Keratinocyte (primary cell): Measurements from ENCODE around the gene CDC42EP1. TPM values are rescaled to one million over a fixed set of nuclear protein-coding genes. Genes with fewer than 3 reads are reported as not detected.

Experiments used
- DNase-seq: peaks from one replicate; pipeline ENCODE4 v3.0.0-alpha.2; 2011; ENCODE audit warnings: low read depth, missing footprints, low spot score
- FAIRE-seq: peaks from 2 replicates; lab custom pipeline; 2011; peaks lifted over from hg19 to GRCh38; lab: Jason Lieb, UNC
- H2AFZ ChIP-seq: 2 replicates; pipeline ENCODE4 v1.6.0; 2012; ENCODE audit warnings: low read length, control low read depth, inconsistent platforms; ENCODE audit not compliant: control insufficient read depth
- H3K27ac ChIP-seq: 2 replicates; pipeline ENCODE4 v1.5.1; 2011; ENCODE audit warnings: low read length; ENCODE audit not compliant: control insufficient read depth, insufficient read depth
- H3K27me3 ChIP-seq: 3 replicates; pipeline ENCODE4 v1.6.0; 2011; ENCODE audit warnings: low read length; ENCODE audit not compliant: control insufficient read depth, insufficient read depth; ENCODE audit errors: extremely low read depth
- H3K36me3 ChIP-seq, 2 experiments: 2 replicates in 1 of 2; 3 replicates in 1 of 2; pipeline ENCODE4 v1.5.1; 2011; ENCODE audit warnings: low read length in 2 of 2, mild to moderate bottlenecking in 1 of 2; ENCODE audit not compliant: control insufficient read depth in 2 of 2, insufficient read depth in 2 of 2; ENCODE audit errors: extremely low read depth in 1 of 2
- H3K4me1 ChIP-seq: 3 replicates; pipeline ENCODE4 v1.5.1; 2011; ENCODE audit warnings: low read length; ENCODE audit not compliant: control insufficient read depth, insufficient read depth; ENCODE audit errors: extremely low read depth
- H3K4me2 ChIP-seq: 3 replicates; pipeline ENCODE4 v1.6.0; 2011; ENCODE audit warnings: low read depth, low read length; ENCODE audit not compliant: control insufficient read depth, insufficient read depth; ENCODE audit errors: extremely low read depth
- H3K4me3 ChIP-seq, 3 experiments: fragments of 200-600 bp in 1 of 3; sonication (generic) in 1 of 3; 2 replicates in 2 of 3; 3 replicates in 1 of 3; pipeline ENCODE4 v1.5.1; 2011 to 2016; ENCODE audit warnings: low read length in 3 of 3, mild to moderate bottlenecking in 3 of 3, control low read depth in 2 of 3, inconsistent platforms in 1 of 3, low read depth in 1 of 3, mixed read lengths in 1 of 3, mixed run types in 1 of 3, moderate library complexity in 1 of 3; ENCODE audit not compliant: control insufficient read depth in 2 of 3, insufficient read depth in 2 of 3; ENCODE audit errors: extremely low read depth in 1 of 3
- H3K79me2 ChIP-seq: 2 replicates; pipeline ENCODE4 v1.6.0; 2012; ENCODE audit warnings: low read length; ENCODE audit not compliant: control insufficient read depth, insufficient read depth
- H3K9ac ChIP-seq: 3 replicates; pipeline ENCODE4 v1.6.0; 2011; ENCODE audit warnings: low read length; ENCODE audit not compliant: control insufficient read depth, insufficient read depth; ENCODE audit errors: extremely low read depth
- H3K9me1 ChIP-seq: 3 replicates; pipeline ENCODE4 v1.6.0; 2011; ENCODE audit warnings: low read length; ENCODE audit not compliant: control insufficient read depth, insufficient read depth; ENCODE audit errors: extremely low read depth
- H3K9me3 ChIP-seq: 2 replicates; pipeline ENCODE4 v1.5.1; 2012; ENCODE audit warnings: low read depth, low read length; ENCODE audit not compliant: control insufficient read depth
- H4K20me1 ChIP-seq: 3 replicates; pipeline ENCODE4 v1.6.0; 2011; ENCODE audit warnings: low read length; ENCODE audit not compliant: control insufficient read depth, insufficient read depth; ENCODE audit errors: extremely low read depth
- CTCF ChIP-seq, 3 experiments: IDR thresholded peaks in 1 of 3; conservative IDR thresholded peaks in 1 of 3; optimal IDR thresholded peaks in 1 of 3; 2 replicates in 2 of 3; 3 replicates in 1 of 3; pipeline versions ENCODE3 to v1.5.1; 2011; ENCODE audit warnings: low read length in 3 of 3, mild to moderate bottlenecking in 3 of 3, moderate library complexity in 2 of 3, control low read depth in 1 of 3, inconsistent platforms in 1 of 3; ENCODE audit not compliant: insufficient read depth in 2 of 3; ENCODE audit errors: extremely low read depth in 1 of 3
- EZH2 ChIP-seq: IDR thresholded peaks from one replicate; pipeline ENCODE4 v1.6.1; 2012; ENCODE audit warnings: inconsistent platforms, mild to moderate bottlenecking, low read length, moderate library complexity
- dilution Hi-C: fragments of 300-500 bp; cut with MboI; formaldehyde crosslinking; loops from one replicate; pipeline ENCODE4 v1.7.0; 2020; ENCODE audit warnings: low sequenced_read_pairs; ENCODE audit not compliant: extremely low pct_ligation_motif_present
- polyA plus RNA-seq, 5 experiments: library from polyadenylated mRNA; depleted of rRNA in 3 of 5; stranded (reverse) in 3 of 5; stranded (forward) in 1 of 5; unstranded in 1 of 5; fragments of >200 nt; gene quantifications; 1 replicate in 1 of 5; 2 replicates in 3 of 5; 3 replicates in 1 of 5; pipeline versions ENCODE4 v1.2.1 to v1.2.3, GENCODE V29; 2011 to 2012; ENCODE audit warnings: missing spikeins in 2 of 5, low read depth in 1 of 5, low replicate concordance in 1 of 5

The CDC42EP1 gene
- polyA plus RNA-seq, 1 donor (not counting 4 experiments of a cell fraction or from before 2014, with no cell fraction given) = 10.5 TPM

GRCh38 chr22:37616201-37617083 lies 56.2 kb downstream of the CDC42EP1 start:
- Histone ChIP-seq H3K79me2 (peaks cover 5% of the 10 kb centered on the region), H3K4me3 (no peak overlapping the region), H4K20me1 (no peaks in the 10 kb centered on the region), H3K4me1 (peaks cover 5% of the 10 kb centered on the region), H3K9ac (no peak overlapping the region), H3K9me1 (no peaks in the 10 kb centered on the region), H3K9me3 (no peaks in the 10 kb centered on the region), H3K27me3 (no peaks in the 10 kb centered on the region), H3K27ac (no peak overlapping the region), H3K4me2 (no peak overlapping the region), H2AFZ (no peak overlapping the region), H3K36me3 (peaks cover 29 to 32% of the 10 kb centered on the region in 2 experiments)
- DNase-seq (no peak), FAIRE-seq (no peak)
- dilution Hi-C loops = no loop called here
- TF ChIP-seq EZH2 (no peak), CTCF (optimal IDR thresholded peaks at IDR 0.05 in 1 of 3, IDR thresholded peaks at IDR 0.05 in 1 of 3, conservative IDR thresholded peaks at IDR 0.05 in 1 of 3; ENCODE audit: extremely low read depth in 1 of 3, insufficient read depth in 2 of 3, low read length in 3 of 3) (no peak)

- H3K36me3 ChIP-seq = peaks cover 32 to 34% of the 10 kb centered on the region in 2 experiments
Observed at GRCh38 chr22:37617431-37617830, 57.2 kb downstream of the CDC42EP1 start.

More at GRCh38 chr22:37617431-37617830, 57.2 kb downstream of the CDC42EP1 start:
- Histone ChIP-seq H3K9me3 (no peaks in the 10 kb centered on the region), H3K27ac (no peak overlapping the region), H3K4me1 (peaks cover 5% of the 10 kb centered on the region), H3K79me2 (peaks cover 2% of the 10 kb centered on the region), H2AFZ (no peak overlapping the region), H3K9ac (no peak overlapping the region), H3K4me3 (no peak overlapping the region), H3K9me1 (no peaks in the 10 kb centered on the region), H4K20me1 (no peaks in the 10 kb centered on the region), H3K27me3 (no peaks in the 10 kb centered on the region), H3K4me2 (no peak overlapping the region)
- dilution Hi-C loops = no loop called here
- FAIRE-seq (no peak), DNase-seq (no peak)
- TF ChIP-seq CTCF (optimal IDR thresholded peaks at IDR 0.05 in 1 of 3, IDR thresholded peaks at IDR 0.05 in 1 of 3, conservative IDR thresholded peaks at IDR 0.05 in 1 of 3; ENCODE audit: extremely low read depth in 1 of 3, insufficient read depth in 2 of 3, low read length in 3 of 3) (no peak), EZH2 (no peak)
